Measurements from ENCODE around the gene CST7.
"Not testable (repeated sequence)": the region's sequence is repeated elsewhere in the genome, so short reads cannot be mapped to it uniquely, and the experiment has no call there.

Gene CST7

GRCh38 chr20:24929867-24930723 is 19.0 kb upstream of the CST7 start:
- peak; percentile 94 for DNase-seq

- DNase-seq, result not testable (repeated sequence)
These were observed 18.1 kb upstream of the CST7 start for GRCh38 chr20:24930724-24931688.

GRCh38 chr20:24931893-24932292 is 17.2 kb upstream of the CST7 start:
- not testable (repeated sequence) for DNase-seq

GRCh38 chr20:24933266-24933908 is 15.7 kb upstream of the CST7 start:
- no peak for DNase-seq

- DNase-seq, result no peak
These were observed 14.9 kb upstream of the CST7 start for GRCh38 chr20:24934101-24934661.

GRCh38 chr20:24934716-24935115 is 14.4 kb upstream of the CST7 start:
- DNase-seq, result no peak

- no peak for DNase-seq
These were observed 13.9 kb upstream of the CST7 start for GRCh38 chr20:24935140-24935539.

- no peak for DNase-seq
These were observed 13.1 kb upstream of the CST7 start for GRCh38 chr20:24935766-24936525.

- no peak for DNase-seq
These were observed 12.3 kb upstream of the CST7 start for GRCh38 chr20:24936526-24937407.

- DNase-seq, result no peak
These were observed 11.5 kb upstream of the CST7 start for GRCh38 chr20:24937579-24937978.

GRCh38 chr20:24938498-24938897 is 10.6 kb upstream of the CST7 start:
- DNase-seq, result no peak

GRCh38 chr20:24939036-24939435 is 10.0 kb upstream of the CST7 start:
- no peak for DNase-seq

- no peak for DNase-seq
These were observed 6.4 kb upstream of the CST7 start for GRCh38 chr20:24942679-24943078.

GRCh38 chr20:24943196-24943595 is 5.9 kb upstream of the CST7 start:
- no peak for DNase-seq

GRCh38 chr20:24943731-24944130 is 5.3 kb upstream of the CST7 start:
- no peak for DNase-seq

GRCh38 chr20:24946376-24946775 is 2.7 kb upstream of the CST7 start:
- DNase-seq, result not testable (repeated sequence)

GRCh38 chr20:24948396-24948938 is 602 bp upstream of the CST7 start:
- not testable (repeated sequence) for DNase-seq

GRCh38 chr20:24949756-24950127 is 673 bp downstream of the CST7 start:
- DNase-seq, result no peak

- no peak for DNase-seq
These were observed 1.2 kb downstream of the CST7 start for GRCh38 chr20:24950128-24950835.
